Measurements from ENCODE around the gene CLSTN2. TPM values are rescaled to one million over a fixed set of nuclear protein-coding genes. Genes with fewer than 3 reads are reported as not detected.

CLSTN2 gene
- polyA plus RNA-seq, 3 donors, result not detected

DNA sequence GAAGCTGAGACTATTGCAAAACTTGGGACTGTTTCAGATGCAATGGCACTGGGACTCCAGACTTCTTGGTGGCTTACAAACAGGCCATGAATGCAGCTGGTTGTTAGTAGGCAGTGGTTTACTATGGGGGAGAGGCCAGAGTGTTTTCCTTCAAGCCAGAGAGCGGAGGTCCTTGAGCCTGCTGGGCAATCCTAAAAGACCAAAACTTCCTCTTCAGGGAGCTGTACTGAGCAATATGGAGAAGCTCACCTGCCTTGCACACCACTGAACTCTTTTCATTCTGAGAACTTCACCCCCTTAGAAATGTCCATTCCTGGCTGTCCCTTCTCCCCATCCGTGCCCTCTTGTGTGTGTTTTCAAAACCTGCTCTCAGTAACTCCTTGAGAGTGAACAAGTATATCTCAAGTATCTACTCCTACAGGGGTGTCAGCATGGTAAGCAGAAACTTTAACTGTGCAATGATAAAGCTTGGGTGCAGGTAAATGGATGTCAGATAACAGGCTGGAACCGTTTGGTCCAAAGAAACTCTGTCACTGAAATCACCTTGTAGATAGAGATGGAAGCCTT lies 213.9 kb downstream of the CLSTN2 start:
- no peaks in the 10 kb centered on the region for H3K36me3 ChIP-seq (replicated peaks in 1 of 2; ENCODE audit: control insufficient read depth in 1 of 2, insufficient read depth in 2 of 2, low read length in 2 of 2)
- Mint-ChIP-seq H3K36me3 (no peaks in the 10 kb centered on the region), H3K27me3 (ENCODE audit: low read depth in 3 of 3) (peaks cover 0 to 3% (median 1%) of the 10 kb centered on the region in 3 donors), H3K4me3 (no peak overlapping the region), H3K4me1 (no peaks in the 10 kb centered on the region), H3K27ac (no peak overlapping the region), H3K9me3 (peaks cover 0 to 3% (median 0%) of the 10 kb centered on the region in 7 donors)
- no peaks in the 10 kb centered on the region for H3K9me3 ChIP-seq (replicated peaks in 1 of 2; ENCODE audit: control insufficient read depth in 1 of 2, insufficient read depth in 1 of 2, low read length in 2 of 2)
- no peak overlapping the region for H2AFZ ChIP-seq (ENCODE audit: insufficient read depth, low read depth, low read length, poor library complexity, severe bottlenecking)
- H3K27me3 ChIP-seq (ENCODE audit: control insufficient read depth in 2 of 2, insufficient read depth in 2 of 2, low read length in 2 of 2), result no peaks in the 10 kb centered on the region
- no peak overlapping the region for H3K4me3 ChIP-seq (replicated peaks in 1 of 3; ENCODE audit: low read depth in 2 of 3, low read length in 3 of 3)
- intact Hi-C loops (cut with micrococcal nuclease), result no loop called here
- no peak for DNase-seq
- H3K79me2 ChIP-seq (ENCODE audit: insufficient read depth, low read length), result no peaks in the 10 kb centered on the region
- no peak overlapping the region for H3K27ac ChIP-seq (ENCODE audit: low read depth in 1 of 2, low read length in 2 of 2)
- H3K4me2 ChIP-seq (replicated peaks; ENCODE audit: extremely low read depth, low read length, poor library complexity, severe bottlenecking), result no peak overlapping the region
- H4K20me1 ChIP-seq (ENCODE audit: insufficient read depth, low read length), result no peaks in the 10 kb centered on the region
- 60% methylated on average over 1 of the region's 3 CpGs for WGBS (ENCODE audit: insufficient coverage)
- H3K4me1 ChIP-seq (ENCODE audit: control insufficient read depth in 1 of 2, insufficient read depth in 2 of 2, low read length in 2 of 2), result no peaks in the 10 kb centered on the region
- no peak overlapping the region for H3K9ac ChIP-seq (ENCODE audit: insufficient read depth, low read length, poor library complexity, severe bottlenecking)
- TF ChIP-seq, protein P1, sequence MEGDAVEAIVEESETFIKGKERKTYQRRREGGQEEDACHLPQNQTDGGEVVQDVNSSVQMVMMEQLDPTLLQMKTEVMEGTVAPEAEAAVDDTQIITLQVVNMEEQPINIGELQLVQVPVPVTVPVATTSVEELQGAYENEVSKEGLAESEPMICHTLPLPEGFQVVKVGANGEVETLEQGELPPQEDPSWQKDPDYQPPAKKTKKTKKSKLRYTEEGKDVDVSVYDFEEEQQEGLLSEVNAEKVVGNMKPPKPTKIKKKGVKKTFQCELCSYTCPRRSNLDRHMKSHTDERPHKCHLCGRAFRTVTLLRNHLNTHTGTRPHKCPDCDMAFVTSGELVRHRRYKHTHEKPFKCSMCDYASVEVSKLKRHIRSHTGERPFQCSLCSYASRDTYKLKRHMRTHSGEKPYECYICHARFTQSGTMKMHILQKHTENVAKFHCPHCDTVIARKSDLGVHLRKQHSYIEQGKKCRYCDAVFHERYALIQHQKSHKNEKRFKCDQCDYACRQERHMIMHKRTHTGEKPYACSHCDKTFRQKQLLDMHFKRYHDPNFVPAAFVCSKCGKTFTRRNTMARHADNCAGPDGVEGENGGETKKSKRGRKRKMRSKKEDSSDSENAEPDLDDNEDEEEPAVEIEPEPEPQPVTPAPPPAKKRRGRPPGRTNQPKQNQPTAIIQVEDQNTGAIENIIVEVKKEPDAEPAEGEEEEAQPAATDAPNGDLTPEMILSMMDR (IDR thresholded peaks at IDR 0.05), result no peak

DNA sequence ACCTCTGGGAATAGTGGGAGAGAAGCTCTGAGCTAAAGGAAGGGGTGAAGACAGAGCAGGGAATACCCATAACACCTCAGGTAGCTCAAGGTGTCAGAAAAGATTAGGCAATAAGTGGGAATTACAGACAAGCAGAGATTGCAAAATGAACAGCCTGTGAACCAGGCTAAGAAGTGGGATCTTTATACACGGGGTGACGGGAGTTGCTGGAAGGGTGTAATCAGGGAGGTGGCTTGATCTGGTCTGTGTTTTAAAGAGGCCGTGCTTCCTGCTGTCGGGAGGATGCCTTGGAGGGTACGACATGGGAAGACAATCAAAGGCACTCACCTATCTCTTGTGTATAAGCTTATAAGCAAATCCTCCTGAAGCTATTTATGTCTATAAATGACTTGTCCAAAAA lies 216.3 kb downstream of the CLSTN2 start:
- Mint-ChIP-seq H3K36me3 (no peaks in the 10 kb centered on the region), H3K4me1 (no peaks in the 10 kb centered on the region), H3K4me3 (no peak overlapping the region), H3K27ac (peak overlapping the region in 1 of 7 donors; percentile 6), H3K27me3 (ENCODE audit: low read depth in 3 of 3) (peaks cover 0 to 3% (median 1%) of the 10 kb centered on the region in 3 donors), H3K9me3 (peaks cover 0 to 3% (median 0%) of the 10 kb centered on the region in 7 donors)
- no peak for DNase-seq
- Histone ChIP-seq H3K4me3 (replicated peaks in 1 of 3; ENCODE audit: low read depth in 2 of 3, low read length in 3 of 3) (no peak overlapping the region), H4K20me1 (ENCODE audit: insufficient read depth, low read length) (no peaks in the 10 kb centered on the region), H3K4me1 (ENCODE audit: control insufficient read depth in 1 of 2, insufficient read depth in 2 of 2, low read length in 2 of 2) (no peaks in the 10 kb centered on the region), H3K4me2 (replicated peaks; ENCODE audit: extremely low read depth, low read length, poor library complexity, severe bottlenecking) (no peak overlapping the region), H3K36me3 (replicated peaks in 1 of 2; ENCODE audit: control insufficient read depth in 1 of 2, insufficient read depth in 2 of 2, low read length in 2 of 2) (no peaks in the 10 kb centered on the region), H2AFZ (ENCODE audit: insufficient read depth, low read depth, low read length, poor library complexity, severe bottlenecking) (no peak overlapping the region), H3K79me2 (ENCODE audit: insufficient read depth, low read length) (no peaks in the 10 kb centered on the region), H3K9me3 (replicated peaks in 1 of 2; ENCODE audit: control insufficient read depth in 1 of 2, insufficient read depth in 1 of 2, low read length in 2 of 2) (no peaks in the 10 kb centered on the region), H3K27me3 (ENCODE audit: control insufficient read depth in 2 of 2, insufficient read depth in 2 of 2, low read length in 2 of 2) (no peaks in the 10 kb centered on the region), H3K27ac (ENCODE audit: low read depth in 1 of 2, low read length in 2 of 2) (no peak overlapping the region), H3K9ac (ENCODE audit: insufficient read depth, low read length, poor library complexity, severe bottlenecking) (no peak overlapping the region)
- intact Hi-C loops (cut with micrococcal nuclease), result no loop called here
- no CpG with 5 or more reads among the region's 5 CpGs for WGBS (ENCODE audit: insufficient coverage)
- TF ChIP-seq, protein P1 (IDR thresholded peaks at IDR 0.05), result no peak
